Activated CD8-positive, alpha-beta memory T cell treated with anti-CD3 and anti-CD28 coated beads for 24 hours (primary cell): Measurements from ENCODE around the gene CIP2A.
A peak's percentile ranks its signal among the peaks of the same experiment; 100 is the strongest.
"Not testable (repeated sequence)": the region's sequence is repeated elsewhere in the genome, so short reads cannot be mapped to it uniquely, and the experiment has no call there.

ENCODE experiments used
- DNase-seq: peaks from one replicate; pipeline ENCODE4 v3.0.0-alpha.2; 2020

CIP2A gene

GRCh38 chr3:108589081-108589997 lies at the start of gene CIP2A, which contains the start of gene DZIP3:
CIP2A (minus strand) TSS chr3:108589438; CDS start chr3:108589375, 63 bp downstream.
DZIP3 (plus strand) TSS chr3:108589722; CDS start chr3:108605407, 15,685 bp downstream.
- peak; percentile 93 for DNase-seq

GRCh38 chr3:108629974-108630373 lies 40.7 kb upstream of the CIP2A start:
- no peak for DNase-seq

GRCh38 chr3:108623504-108623903 lies 34.3 kb upstream of the CIP2A start:
- no peak for DNase-seq

GRCh38 chr3:108620250-108620649 lies 31.0 kb upstream of the CIP2A start:
- no peak for DNase-seq

GRCh38 chr3:108616090-108616489 lies 26.9 kb upstream of the CIP2A start:
- not testable (repeated sequence) for DNase-seq

GRCh38 chr3:108610651-108611050 lies 21.4 kb upstream of the CIP2A start:
- no peak for DNase-seq

GRCh38 chr3:108608750-108609149 lies 19.5 kb upstream of the CIP2A start:
- no peak for DNase-seq

- DNase-seq, result no peak
Measured at GRCh38 chr3:108605491-108605890, 16.3 kb upstream of the CIP2A start.

- no peak for DNase-seq
Measured at GRCh38 chr3:108605028-108605427, 15.8 kb upstream of the CIP2A start.

GRCh38 chr3:108603691-108604090 lies 14.5 kb upstream of the CIP2A start:
- no peak for DNase-seq

- DNase-seq, result no peak
Measured at GRCh38 chr3:108602935-108603294, 13.7 kb upstream of the CIP2A start.

GRCh38 chr3:108602249-108602934 lies 13.2 kb upstream of the CIP2A start:
- no peak for DNase-seq

GRCh38 chr3:108599677-108600409 lies 10.6 kb upstream of the CIP2A start:
- DNase-seq, result no peak

- no peak for DNase-seq
Measured at GRCh38 chr3:108598375-108598774, 9.1 kb upstream of the CIP2A start.

GRCh38 chr3:108595321-108595720 lies 6.1 kb upstream of the CIP2A start:
- no peak for DNase-seq

- DNase-seq, result no peak
Measured at GRCh38 chr3:108590460-108590859, 1.2 kb upstream of the CIP2A start.

- no peak for DNase-seq
Measured at GRCh38 chr3:108589998-108590323, 723 bp upstream of the CIP2A start.

- no peak for DNase-seq
Measured at GRCh38 chr3:108588601-108589000, 637 bp downstream of the CIP2A start.

GRCh38 chr3:108578064-108578463 lies 11.2 kb downstream of the CIP2A start:
- no peak for DNase-seq

GRCh38 chr3:108569336-108569735 lies 19.9 kb downstream of the CIP2A start:
- DNase-seq, result no peak

GRCh38 chr3:108566599-108566998 lies 22.6 kb downstream of the CIP2A start:
- no peak for DNase-seq

GRCh38 chr3:108565506-108565905 lies 23.7 kb downstream of the CIP2A start:
- no peak for DNase-seq

GRCh38 chr3:108564564-108564963 lies 24.7 kb downstream of the CIP2A start:
- no peak for DNase-seq

GRCh38 chr3:108562565-108562964 lies 26.7 kb downstream of the CIP2A start:
- no peak for DNase-seq
